Measurements from ENCODE around the gene KANK2. TPM values are rescaled to one million over a fixed set of nuclear protein-coding genes. Genes with fewer than 3 reads are reported as not detected.
A peak's percentile ranks its signal among the peaks of the same experiment; 100 is the strongest.
"Not testable (repeated sequence)": the region's sequence is repeated elsewhere in the genome, so short reads cannot be mapped to it uniquely, and the experiment has no call there.

Gene KANK2
- total RNA-seq, 6 experiments from 2014 or later: 132 to 167 (median 156) TPM

GRCh38 chr19:11130824-11131455 lies 66.4 kb downstream of the KANK2 start:
- peak overlapping the region; percentile 82 for H3K27ac Mint-ChIP-seq
- H3K4me3 Mint-ChIP-seq: no peak overlapping the region
- TF ChIP-seq CTCF (IDR thresholded peaks at IDR 0.05): peak; percentile 90
- peak; percentile 56 for DNase-seq
- H3K9me3 Mint-ChIP-seq: no peaks in the 10 kb centered on the region
- H3K4me1 Mint-ChIP-seq (ENCODE audit: low read depth): peaks cover 13% of the 10 kb centered on the region
- H3K27me3 Mint-ChIP-seq (ENCODE audit: insufficient read depth): peaks cover 3% of the 10 kb centered on the region
- peaks cover 30% of the 10 kb centered on the region; the same call in 1 of the 2 replicates for H3K36me3 Mint-ChIP-seq (ENCODE audit: low read depth)

GRCh38 chr19:11127905-11128304 lies 69.4 kb downstream of the KANK2 start:
- Mint-ChIP-seq H3K27ac (no peak overlapping the region), H3K4me3 (no peak overlapping the region), H3K27me3 (ENCODE audit: insufficient read depth) (peaks cover 1% of the 10 kb centered on the region; the same call in 1 of the 2 replicates), H3K4me1 (ENCODE audit: low read depth) (peaks cover 11% of the 10 kb centered on the region), H3K36me3 (ENCODE audit: low read depth) (peaks cover 19% of the 10 kb centered on the region; the same call in 1 of the 2 replicates), H3K9me3 (no peaks in the 10 kb centered on the region)
- DNase-seq: no peak
- no peak for TF ChIP-seq CTCF (IDR thresholded peaks at IDR 0.05)

- H3K27ac Mint-ChIP-seq: 0 out of 2 replicates have a peak overlapping the region, but pooled peaks have one; percentile 24
- H3K9me3 Mint-ChIP-seq: no peaks in the 10 kb centered on the region
- peaks cover 1% of the 10 kb centered on the region; the same call in 1 of the 2 replicates for H3K27me3 Mint-ChIP-seq (ENCODE audit: insufficient read depth)
- peaks cover 15% of the 10 kb centered on the region for H3K36me3 Mint-ChIP-seq (ENCODE audit: low read depth)
- peak; percentile 91 for TF ChIP-seq CTCF (IDR thresholded peaks at IDR 0.05)
- no peak overlapping the region for H3K4me3 Mint-ChIP-seq
- peaks cover 7% of the 10 kb centered on the region for H3K4me1 Mint-ChIP-seq (ENCODE audit: low read depth)
- peak; percentile 56 for DNase-seq
Measured at GRCh38 chr19:11125994-11126685, 71.2 kb downstream of the KANK2 start.

GRCh38 chr19:11124157-11124556 lies 73.2 kb downstream of the KANK2 start:
- peaks cover 17% of the 10 kb centered on the region for H3K36me3 Mint-ChIP-seq (ENCODE audit: low read depth)
- H3K27ac Mint-ChIP-seq: not testable (repeated sequence)

GRCh38 chr19:11123114-11123513 lies 74.2 kb downstream of the KANK2 start:
- H3K4me1 Mint-ChIP-seq (ENCODE audit: low read depth): no peaks in the 10 kb centered on the region
- no peak overlapping the region for H3K4me3 Mint-ChIP-seq
- peaks cover 22% of the 10 kb centered on the region for H3K36me3 Mint-ChIP-seq (ENCODE audit: low read depth)
- no peaks in the 10 kb centered on the region for H3K9me3 Mint-ChIP-seq
- H3K27ac Mint-ChIP-seq: no peak overlapping the region
- no peaks in the 10 kb centered on the region; the same call in 1 of the 2 replicates for H3K27me3 Mint-ChIP-seq (ENCODE audit: insufficient read depth)
- no peak for DNase-seq
- TF ChIP-seq CTCF (IDR thresholded peaks at IDR 0.05): no peak

More at GRCh38 chr19:11124157-11124556, 73.2 kb downstream of the KANK2 start:
- H3K4me3 Mint-ChIP-seq; H3K4me1 Mint-ChIP-seq (ENCODE audit: low read depth); DNase-seq; H3K27me3 Mint-ChIP-seq (ENCODE audit: insufficient read depth); H3K9me3 Mint-ChIP-seq: not testable (repeated sequence)

GRCh38 chr19:11121963-11122362 lies 75.4 kb downstream of the KANK2 start:
- H3K27me3 Mint-ChIP-seq (ENCODE audit: insufficient read depth); H3K4me1 Mint-ChIP-seq (ENCODE audit: low read depth); H3K27ac Mint-ChIP-seq; H3K4me3 Mint-ChIP-seq; DNase-seq; H3K9me3 Mint-ChIP-seq: not testable (repeated sequence)
- H3K36me3 Mint-ChIP-seq (ENCODE audit: low read depth): peaks cover 24% of the 10 kb centered on the region
